ENCODE results near the gene E2F4. TPM values are rescaled to one million over a fixed set of nuclear protein-coding genes. Genes with fewer than 3 reads are reported as not detected.

The E2F4 gene
- total and polyA plus RNA-seq, 2 donors (not counting 1 experiment from before 2014, with no cell fraction given) = 106 to 188 TPM

DNA sequence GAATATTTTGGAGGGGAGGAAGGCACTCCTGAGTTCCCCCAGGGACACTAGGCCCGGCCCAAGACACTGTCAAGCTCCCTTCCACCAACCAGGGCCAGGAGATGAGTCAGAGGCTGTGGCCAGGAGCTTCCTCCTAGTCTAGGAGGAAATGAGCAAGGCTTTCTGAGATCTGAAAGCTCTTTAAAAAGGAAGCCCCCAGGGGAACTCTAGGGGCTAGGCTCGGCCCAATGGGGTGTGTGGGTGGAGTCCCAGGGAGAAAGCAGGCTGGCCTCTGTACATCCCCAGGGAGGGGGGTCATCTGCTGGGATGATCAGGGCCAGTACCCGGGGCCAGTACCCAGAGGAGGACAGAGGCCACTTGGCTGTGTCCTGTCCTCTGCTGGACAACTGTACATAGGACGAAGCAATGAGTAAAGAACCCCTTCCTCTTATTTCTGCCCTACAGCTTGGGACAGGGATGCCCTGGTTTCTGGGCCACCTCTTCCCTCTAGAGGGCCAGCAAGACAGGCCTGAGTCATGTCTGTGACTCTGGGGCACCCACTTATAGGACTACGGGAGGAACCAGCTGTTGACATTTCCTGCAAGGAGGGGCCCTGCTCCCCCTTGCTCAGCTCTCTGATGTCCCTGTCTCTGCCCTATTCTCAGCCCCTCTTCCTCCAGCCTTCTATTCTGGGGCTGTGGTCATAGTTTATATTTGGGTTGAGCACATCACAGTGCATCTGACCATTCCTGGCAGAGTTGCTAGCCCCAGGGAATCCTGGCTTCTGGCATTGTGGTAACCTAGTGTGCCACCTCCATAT, 52.6 kb downstream of the E2F4 start:
- Mint-ChIP-seq H3K4me1 (peaks cover 48% of the 10 kb centered on the region), H3K9me3 (ENCODE audit: insufficient read depth) (no peaks in the 10 kb centered on the region), H3K27me3 (peaks cover 2% of the 10 kb centered on the region), H3K4me3 (peak overlapping the region; percentile 83), H3K27ac (peak overlapping the region; percentile 96)
- POLR2A ChIA-PET = interaction anchor here (0.6 to 2.5 kb wide), 7 partner anchors 16 to 320 kb away, joined by 3 to 30 read pairs (median 3); partner anchors contain the start of genes MATCAP1 and TMEM208
- Histone ChIP-seq H4K20me1 (ENCODE audit: control insufficient read depth, insufficient read depth, low read length, poor library complexity, severe bottlenecking) (peaks cover 7% of the 10 kb centered on the region), H3K27me3 (replicated peaks in 1 of 4; ENCODE audit: control extremely low read depth in 1 of 4, control insufficient read depth in 3 of 4, insufficient read depth in 4 of 4, low read length in 3 of 4) (peaks cover 0 to 7% (median 4%) of the 10 kb centered on the region in 4 experiments), H3K4me2 (replicated peaks; ENCODE audit: low read depth, low read length, poor library complexity, severe bottlenecking) (peak overlapping the region; percentile 60), H3K9me3 (ENCODE audit: control extremely low read depth in 1 of 3, control insufficient read depth in 2 of 3, insufficient read depth in 1 of 3, low read length in 2 of 3) (no peaks in the 10 kb centered on the region), H3K4me3 (ENCODE audit: control extremely low read depth in 1 of 5, extremely low read depth in 1 of 5, insufficient read depth in 1 of 5, low read depth in 2 of 5, low read length in 4 of 5) (peak overlapping the region in 2 of 5 experiments; percentile 4 to 11), H3K27ac (ENCODE audit: low read length in 2 of 2) (peak overlapping the region; percentile 67 to 86), H3K9ac (ENCODE audit: low read length) (peak overlapping the region; percentile 37), H3K4me1 (ENCODE audit: control insufficient read depth in 2 of 2, insufficient read depth in 2 of 2, low read length in 2 of 2) (peaks cover 43 to 53% of the 10 kb centered on the region in 2 donors), H3K36me3 (replicated peaks in 1 of 2; ENCODE audit: control extremely low read depth in 1 of 2, control insufficient read depth in 1 of 2, extremely low read depth in 1 of 2, insufficient read depth in 2 of 2, low read length in 1 of 2) (peaks cover 0 to 3% of the 10 kb centered on the region in 2 experiments), H2AFZ (ENCODE audit: insufficient read depth, low read depth, low read length, poor library complexity, severe bottlenecking) (no peak overlapping the region), H3K79me2 (ENCODE audit: control insufficient read depth, insufficient read depth, low read length) (peaks cover 26% of the 10 kb centered on the region)
- intact Hi-C loops (cut with micrococcal nuclease) = loop anchor here (10.0 kb wide), 1 partner anchor 420 kb away; the partner anchor contains the start of genes ACD, C16orf86, ENKD1 and PARD6A
- 0% methylated on average over 3 of the region's 5 CpGs for WGBS (ENCODE audit: insufficient coverage)
- CTCF ChIA-PET = interaction anchor here (0.9 to 3.7 kb wide), 11 partner anchors 11 to 277 kb away, joined by 3 to 33 read pairs (median 4); partner anchors contain the start of gene TMEM208
- DNase-seq (peak; percentile 87), ATAC-seq (ENCODE audit: low read depth) (peak; percentile 67)
- TF ChIP-seq, protein P1, sequence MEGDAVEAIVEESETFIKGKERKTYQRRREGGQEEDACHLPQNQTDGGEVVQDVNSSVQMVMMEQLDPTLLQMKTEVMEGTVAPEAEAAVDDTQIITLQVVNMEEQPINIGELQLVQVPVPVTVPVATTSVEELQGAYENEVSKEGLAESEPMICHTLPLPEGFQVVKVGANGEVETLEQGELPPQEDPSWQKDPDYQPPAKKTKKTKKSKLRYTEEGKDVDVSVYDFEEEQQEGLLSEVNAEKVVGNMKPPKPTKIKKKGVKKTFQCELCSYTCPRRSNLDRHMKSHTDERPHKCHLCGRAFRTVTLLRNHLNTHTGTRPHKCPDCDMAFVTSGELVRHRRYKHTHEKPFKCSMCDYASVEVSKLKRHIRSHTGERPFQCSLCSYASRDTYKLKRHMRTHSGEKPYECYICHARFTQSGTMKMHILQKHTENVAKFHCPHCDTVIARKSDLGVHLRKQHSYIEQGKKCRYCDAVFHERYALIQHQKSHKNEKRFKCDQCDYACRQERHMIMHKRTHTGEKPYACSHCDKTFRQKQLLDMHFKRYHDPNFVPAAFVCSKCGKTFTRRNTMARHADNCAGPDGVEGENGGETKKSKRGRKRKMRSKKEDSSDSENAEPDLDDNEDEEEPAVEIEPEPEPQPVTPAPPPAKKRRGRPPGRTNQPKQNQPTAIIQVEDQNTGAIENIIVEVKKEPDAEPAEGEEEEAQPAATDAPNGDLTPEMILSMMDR (IDR thresholded peaks at IDR 0.05) = no peak
- TF ChIP-seq EZH2 (IDR thresholded peaks at IDR 0.05; ENCODE audit: borderline replicate concordance, insufficient read depth, low read depth, low read length, poor library complexity, severe bottlenecking) = no peak
